SK-N-MC (cell line): ENCODE results near the gene FBXW9.

Experiments used
- EZH2 ChIP-seq: fragments of 200-600 bp; sonication (generic); IDR thresholded peaks from one replicate; pipeline ENCODE4 v1.6.1; 2017; ENCODE audit warnings: antibody characterized with exemption
- POLR2AphosphoS5 ChIP-seq: IDR thresholded peaks from 2 replicates; pipeline ENCODE4 v1.6.1; 2012; ENCODE audit warnings: mild to moderate bottlenecking, low read depth, low read length, borderline replicate concordance

GRCh38 chr19:12730064-12730463 is 33.6 kb upstream of the FBXW9 start:
- TF ChIP-seq POLR2AphosphoS5 (no peak), EZH2 (no peak)
